NCI-H2029 treated with DMSO at 0.1 percent for 48 hours (cell line): Measurements from ENCODE around the gene MAP1LC3B.
A peak's percentile ranks its signal among the peaks of the same experiment; 100 is the strongest.
"Not testable (repeated sequence)": the region's sequence is repeated elsewhere in the genome, so short reads cannot be mapped to it uniquely, and the experiment has no call there.

Experiments used
- DNase-seq: peaks from one replicate; lab custom pipeline; 2025; lab: John Stamatoyannopoulos, UW

Gene MAP1LC3B

DNA sequence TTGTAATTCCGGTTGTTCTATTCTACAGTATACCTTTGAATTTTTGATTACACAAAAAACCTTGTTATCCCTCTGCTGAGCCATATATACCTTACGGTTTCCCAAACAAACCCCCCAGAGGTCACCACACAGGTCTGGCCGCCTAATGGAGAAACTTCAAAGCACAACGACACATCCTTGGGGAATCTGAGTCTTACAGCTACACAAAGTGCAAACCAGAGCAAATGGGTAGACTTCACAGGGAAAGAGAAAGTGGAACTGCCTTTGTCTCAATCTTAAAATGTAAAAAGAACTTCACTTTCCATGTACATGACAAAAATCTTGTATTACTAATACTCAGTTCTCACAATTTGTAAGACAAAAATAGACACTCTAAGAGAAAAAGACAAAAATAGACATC, 11.3 kb upstream of the MAP1LC3B start:
- no peak for DNase-seq

DNA sequence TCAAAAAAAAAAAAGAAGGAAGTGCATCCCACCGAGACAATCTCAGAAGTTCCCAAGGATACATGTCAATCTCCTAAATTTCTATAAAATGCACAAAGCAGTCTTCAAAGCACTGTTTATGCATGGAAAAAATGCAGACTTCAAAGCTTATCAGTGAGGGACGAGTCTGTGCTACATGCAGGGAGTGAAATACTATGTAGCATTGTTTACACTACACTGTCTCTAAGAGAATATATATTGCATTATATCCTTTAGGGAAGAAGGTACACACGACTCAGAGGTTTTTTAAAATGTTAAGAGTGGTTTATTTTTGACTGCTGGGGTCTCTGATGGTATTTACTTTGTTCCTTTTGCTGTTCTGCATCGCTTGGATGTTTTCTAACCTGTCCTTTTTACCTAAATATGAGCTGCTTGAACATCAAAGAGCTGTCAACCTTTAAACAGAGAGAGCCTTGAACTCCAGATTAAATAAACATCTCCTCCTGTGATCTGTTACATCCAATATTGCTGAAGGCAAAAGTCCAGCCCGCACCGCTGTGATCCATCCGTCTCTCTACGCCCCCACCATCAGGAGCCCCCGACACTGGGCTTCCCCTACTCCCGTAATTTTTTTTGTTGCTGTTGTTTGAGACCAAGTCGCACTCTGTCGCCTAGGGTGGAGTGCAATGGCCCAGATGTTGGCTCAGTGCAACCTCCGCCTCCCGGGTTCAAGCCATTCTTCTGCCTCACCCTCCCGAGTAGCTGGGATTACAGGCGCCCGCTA, 9.9 kb upstream of the MAP1LC3B start:
- DNase-seq, result no peak

DNA sequence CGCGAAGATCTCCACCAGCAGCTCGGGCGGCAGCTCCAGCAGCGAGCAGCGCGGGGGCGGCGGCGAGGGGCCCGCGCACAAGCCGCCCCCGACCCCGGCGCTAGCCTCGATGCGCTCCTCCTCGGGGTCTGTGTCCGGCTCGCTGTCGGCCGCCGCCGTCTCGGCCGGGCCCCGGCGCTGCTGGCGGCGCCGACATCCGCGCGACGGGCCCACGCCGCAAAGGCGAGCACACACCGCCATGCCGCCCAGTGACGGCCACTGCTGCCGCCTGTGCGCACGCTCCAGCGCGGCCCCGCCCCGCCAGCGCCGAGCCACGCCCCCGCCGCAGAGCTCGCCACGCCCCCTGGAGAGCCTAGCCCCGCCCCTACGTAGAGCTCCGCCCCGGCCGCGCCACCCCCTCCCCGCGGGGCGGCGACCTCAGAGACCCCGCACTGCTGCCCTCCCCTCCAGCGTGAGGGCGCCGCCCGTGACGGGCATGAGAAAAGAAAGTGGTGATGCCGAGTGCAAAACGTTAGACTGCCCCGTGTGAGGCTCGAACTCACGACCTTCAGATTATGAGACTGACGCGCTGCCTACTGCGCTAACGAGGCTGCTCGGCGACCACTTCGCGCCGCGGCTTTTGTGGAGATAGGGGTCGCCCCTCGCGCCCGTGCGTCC, 8.5 kb upstream of the MAP1LC3B start, which contains the start of gene FBXO31:
Gene FBXO31, minus strand, starts transcription at position 272 of the 657 bp plus-strand sequence. Its CDS starts 32 bp downstream, at position 240.
- DNase-seq, result no peak

DNA sequence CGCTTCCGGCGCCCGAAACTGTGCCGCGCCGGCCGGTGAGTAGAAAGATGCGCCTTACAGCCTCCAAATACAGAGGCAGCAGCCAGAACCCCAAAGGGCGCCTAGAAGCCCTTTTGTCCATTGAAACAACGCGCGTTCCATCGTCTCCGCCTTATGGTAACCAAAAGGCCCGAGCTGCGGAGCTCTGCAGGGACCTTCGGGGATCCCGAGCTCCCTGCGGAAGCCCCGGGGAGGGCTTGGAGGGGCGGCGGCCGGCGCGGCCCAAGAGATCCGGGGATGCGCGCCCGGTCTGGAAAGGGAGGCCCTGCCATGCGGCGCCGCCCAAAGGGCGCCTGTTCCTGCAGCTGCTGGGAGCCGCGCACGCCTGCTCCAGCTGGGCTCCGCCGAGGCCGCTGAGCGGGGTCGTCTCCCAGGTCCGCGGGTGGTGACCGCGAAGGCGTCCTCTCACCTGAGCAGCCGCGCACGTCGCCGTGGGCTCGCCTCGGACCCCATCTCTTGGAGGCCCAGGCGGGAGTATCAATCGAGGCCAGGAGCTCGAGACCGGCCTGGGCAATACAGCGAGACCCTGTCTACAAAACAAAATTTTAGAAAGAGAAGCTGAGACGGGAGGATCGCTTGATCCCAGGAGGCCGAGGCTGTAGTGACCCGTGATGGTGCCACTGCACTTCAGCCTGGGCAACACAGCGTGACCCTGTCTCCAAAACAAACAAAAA, 7.8 kb upstream of the MAP1LC3B start:
- no peak for DNase-seq

DNA sequence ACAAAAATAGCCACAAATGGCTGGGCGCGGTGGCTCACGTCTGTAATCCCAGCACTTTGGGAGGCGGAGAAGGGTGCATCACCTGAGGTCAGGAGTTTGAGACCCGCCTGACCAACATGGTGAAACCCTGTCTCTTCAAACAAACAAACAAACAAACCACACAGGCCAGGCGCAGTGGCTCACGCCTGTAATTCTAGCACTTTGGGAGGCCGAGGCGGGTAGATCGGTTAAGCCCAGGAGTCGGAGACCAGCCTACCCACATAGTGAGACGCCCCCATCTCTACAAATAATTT, 7.3 kb upstream of the MAP1LC3B start:
- not testable (repeated sequence) for DNase-seq

DNA sequence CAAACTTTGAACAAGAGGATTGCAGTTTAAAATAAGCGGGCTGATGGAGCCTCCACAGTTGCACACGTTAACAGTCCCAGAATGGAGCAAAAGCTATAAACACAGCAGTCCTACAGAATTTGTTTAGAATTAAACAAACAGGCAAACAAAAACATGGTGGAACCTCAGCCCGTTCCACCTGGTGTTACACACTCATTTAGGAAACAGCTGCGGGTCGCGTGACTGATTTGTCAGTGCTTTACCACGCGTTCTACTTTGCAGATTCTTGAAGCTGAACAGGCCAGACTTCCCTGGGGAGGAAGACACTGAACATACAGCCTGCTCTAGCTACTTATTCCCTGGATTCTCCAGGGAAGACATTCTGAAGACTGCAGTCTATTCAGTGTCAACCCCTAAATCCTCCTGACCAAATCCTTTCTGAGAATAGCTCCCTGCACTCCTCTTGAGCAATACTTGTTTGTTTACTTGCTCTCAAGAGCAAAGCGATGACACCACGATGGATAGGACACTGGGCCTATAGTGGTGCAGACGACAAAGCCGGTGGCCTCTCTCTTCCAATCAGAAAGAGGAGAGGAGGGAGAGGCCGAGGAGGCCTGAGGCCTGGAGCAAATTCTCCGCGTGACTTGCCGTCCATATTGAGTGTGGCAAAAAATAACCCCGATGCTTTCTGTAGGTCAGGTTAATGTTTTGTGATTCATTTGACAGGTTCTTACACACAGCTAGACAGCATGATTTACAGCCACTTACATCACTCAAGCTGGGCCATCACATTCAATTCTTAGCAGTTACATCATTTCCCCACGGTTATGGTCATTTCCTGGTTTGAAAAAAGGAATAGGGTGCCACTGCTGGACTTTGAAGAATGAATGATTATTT, 4.0 kb upstream of the MAP1LC3B start:
- DNase-seq, result peak; percentile 78

DNA sequence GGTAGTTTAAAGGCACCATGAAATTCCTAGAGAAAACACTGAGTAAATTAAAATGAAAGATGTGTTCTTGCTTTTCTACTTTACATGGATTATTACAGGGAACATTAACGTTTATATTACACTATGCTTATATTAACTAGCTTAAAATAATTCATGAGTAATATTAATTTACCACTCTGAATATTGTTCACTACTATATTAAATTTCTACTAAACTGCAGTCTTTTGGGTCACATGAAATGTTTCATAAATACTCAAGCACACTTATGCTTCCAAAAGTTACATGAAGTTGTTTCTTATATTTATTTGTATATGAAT, 3.4 kb upstream of the MAP1LC3B start:
- no peak for DNase-seq

DNA sequence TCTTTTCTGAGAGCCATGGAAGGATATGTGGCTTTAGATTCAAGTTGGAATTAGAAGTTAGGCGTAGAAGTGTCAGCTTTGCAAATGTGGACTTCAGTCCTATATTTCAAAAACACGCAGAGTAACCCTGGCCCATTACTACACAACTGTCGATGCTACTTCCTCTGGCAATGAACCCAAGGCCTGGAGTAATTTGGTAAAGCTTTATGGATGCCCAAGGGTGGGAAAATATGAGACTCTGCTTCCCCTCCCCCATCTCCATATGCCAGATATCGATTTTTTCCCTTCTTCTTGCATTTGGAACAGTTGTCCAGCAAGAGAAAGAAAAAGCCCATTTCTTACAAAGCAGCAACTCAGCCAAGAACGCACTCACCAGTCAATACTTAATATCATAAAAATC, 2.9 kb upstream of the MAP1LC3B start:
- no peak for DNase-seq

DNA sequence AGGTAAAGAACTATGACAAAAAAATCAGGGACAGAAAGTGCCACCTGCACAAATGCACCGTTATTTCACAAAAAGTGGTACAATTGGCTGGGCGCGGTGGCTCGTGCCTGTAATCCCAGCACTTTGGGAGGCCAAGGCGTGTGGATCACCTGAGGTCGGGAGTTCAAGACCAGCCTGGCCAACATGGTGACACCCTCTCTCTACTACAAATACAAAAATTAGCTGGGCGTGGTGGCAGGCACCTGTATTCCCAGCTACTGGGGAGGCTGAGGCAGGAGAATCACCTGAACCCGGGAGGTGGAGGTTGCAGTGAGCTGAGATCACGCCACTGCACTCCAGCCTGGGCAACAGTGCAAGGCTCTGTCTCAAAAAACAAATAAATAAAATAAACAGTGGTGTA, 2.2 kb upstream of the MAP1LC3B start:
- DNase-seq, result not testable (repeated sequence)

DNA sequence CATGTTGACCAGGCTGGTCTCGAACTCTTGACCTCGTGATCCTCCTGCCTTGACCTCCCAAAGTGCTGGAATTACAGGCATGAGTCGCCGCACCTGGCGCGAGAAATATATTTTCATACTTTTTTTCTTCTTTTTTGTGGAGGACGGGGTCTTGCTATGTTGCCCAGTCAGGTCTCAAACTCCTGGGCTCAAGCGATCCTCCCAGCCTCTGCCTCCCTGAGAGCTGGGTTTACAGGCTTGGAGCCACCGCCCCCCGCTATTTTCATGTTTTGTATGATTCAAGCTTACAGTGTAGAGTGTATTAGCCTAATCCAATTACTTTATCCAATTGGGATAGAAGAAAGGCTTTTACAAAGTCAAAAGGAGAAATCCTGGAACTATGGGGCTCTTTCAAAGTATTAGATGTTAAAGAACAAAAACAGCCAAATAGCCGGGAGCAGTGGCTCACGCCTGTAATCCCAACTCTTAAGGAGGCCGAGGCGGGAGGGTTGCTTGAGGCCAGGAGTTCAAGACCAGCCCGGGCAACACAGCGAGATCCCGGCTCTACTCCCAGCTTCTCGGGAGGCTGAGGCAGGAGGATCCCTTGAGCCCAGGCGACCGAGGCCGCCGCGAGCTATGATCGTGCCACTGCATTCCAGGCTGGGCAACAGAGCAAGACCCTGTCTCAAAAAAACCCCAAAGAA, 1.4 kb upstream of the MAP1LC3B start:
- no peak for DNase-seq

DNA sequence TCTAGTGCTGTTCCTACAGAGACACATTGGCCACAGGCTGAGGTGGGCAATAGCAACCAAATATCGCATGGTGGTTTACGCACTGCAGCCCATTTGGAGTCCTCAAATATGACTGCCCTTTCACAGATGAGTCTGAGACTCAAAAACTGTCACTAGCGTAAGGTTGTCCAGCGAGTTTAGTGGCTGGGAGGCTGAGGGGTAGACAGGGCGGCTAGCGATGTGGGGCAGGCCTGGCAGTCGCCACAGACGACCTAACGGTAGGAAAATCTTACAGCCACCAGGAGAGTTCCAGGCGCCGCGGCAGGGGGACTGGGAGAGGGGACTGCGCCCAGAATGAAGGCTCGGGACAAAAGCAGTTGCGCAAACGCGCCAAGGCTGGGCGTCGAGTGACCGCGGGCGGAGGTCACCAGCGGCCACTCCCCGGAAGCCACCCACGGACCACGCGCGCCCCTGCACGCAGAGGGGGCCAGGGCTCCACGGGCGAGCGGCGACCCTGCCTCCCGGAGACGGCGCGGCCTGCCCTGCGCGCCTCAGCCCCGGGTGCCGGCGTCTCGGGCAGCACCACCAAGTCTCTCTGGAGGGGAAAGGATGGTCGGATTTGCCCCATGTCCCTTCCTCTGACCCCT, 699 bp upstream of the MAP1LC3B start:
- no peak for DNase-seq

DNA sequence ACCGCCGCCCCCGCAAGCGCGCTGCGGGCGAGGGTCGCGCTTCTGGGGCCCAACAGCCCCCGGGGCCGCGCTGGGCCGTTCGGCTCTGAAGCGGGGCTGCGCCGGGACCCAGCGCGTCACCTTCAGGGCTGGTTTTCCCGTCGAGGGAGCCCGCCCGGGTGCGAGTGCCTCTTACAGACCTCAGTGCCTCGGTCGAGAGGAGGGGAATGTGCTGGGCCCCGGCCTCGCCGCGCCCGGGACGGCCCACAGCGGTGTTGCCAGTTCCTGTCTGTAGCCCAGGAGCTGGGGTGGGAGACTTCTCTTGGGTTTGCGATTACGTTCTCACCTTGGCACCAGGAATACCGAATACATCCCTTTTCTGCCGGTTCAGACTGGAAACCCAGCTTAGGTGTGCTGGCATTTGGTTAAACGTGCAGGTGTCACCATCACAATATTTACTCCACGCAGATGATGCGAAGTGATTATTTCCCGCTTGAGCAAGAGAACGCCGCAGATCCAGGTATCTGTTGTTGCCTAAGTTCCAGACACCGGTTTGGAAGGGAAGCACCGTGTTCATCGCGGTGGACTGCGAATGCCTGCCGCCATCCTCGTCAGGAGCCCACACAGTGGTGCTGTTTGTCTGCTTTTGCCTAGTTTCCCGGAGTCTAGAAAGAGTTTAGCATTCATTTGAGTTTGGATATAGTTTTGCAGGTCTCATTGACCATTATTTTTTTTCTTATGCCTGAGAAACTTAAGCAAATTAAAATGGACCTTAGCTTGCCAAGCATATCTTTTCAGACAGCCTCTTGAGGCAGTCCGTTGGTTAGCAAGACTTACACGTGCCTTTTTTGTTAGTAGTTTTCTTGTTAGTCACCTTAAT, 914 bp downstream of the MAP1LC3B start:
- DNase-seq, result no peak

DNA sequence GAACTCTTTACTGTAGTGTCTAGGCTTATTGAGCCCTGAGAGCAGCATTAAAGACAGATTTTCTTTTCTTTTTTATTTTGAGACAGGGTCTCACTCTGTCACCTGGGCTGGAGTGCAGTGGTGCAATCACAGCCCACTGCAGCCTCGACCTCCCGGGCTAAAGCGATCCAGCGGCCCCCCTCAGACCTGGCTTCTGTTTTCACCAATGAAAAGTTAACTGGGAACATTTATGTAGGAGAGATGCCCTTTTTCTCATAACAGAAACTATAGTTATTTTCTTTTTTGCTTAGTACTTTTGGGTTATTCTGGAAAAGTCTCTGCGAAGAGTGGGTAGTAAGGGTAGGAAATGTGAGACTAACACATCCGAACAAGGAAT, 1.5 kb downstream of the MAP1LC3B start:
- no peak for DNase-seq

DNA sequence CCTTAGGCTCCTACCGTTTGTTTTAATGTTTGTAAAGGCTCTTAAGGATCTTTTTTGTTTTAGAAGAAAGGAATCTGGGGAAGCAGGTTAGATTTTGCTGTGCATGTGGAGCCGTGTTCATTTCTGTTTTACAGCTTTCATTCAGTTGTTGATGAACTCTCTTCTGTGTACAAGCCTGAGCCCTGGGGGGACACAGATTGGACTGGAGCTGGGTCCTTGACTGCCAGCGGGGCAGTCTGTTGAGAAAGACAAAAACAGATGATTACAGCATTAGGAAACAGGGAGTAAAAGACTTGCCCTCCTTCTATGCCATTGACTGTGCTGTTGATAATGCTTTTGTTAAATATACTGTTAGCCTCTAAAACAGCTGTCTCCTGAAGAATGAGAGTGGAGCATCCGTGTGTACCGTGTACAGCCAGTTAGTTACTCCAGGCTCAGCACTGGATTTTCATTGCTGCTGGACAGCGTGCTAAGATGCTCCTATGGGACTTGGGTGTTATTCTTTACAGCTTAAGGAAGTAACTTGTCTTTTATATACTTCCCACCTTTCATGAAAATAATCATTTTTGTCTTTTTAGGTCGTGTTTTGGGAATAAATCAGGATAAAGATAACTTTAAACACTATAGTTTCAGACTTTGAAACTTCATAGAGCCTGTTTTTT, 3.2 kb downstream of the MAP1LC3B start:
- no peak for DNase-seq

DNA sequence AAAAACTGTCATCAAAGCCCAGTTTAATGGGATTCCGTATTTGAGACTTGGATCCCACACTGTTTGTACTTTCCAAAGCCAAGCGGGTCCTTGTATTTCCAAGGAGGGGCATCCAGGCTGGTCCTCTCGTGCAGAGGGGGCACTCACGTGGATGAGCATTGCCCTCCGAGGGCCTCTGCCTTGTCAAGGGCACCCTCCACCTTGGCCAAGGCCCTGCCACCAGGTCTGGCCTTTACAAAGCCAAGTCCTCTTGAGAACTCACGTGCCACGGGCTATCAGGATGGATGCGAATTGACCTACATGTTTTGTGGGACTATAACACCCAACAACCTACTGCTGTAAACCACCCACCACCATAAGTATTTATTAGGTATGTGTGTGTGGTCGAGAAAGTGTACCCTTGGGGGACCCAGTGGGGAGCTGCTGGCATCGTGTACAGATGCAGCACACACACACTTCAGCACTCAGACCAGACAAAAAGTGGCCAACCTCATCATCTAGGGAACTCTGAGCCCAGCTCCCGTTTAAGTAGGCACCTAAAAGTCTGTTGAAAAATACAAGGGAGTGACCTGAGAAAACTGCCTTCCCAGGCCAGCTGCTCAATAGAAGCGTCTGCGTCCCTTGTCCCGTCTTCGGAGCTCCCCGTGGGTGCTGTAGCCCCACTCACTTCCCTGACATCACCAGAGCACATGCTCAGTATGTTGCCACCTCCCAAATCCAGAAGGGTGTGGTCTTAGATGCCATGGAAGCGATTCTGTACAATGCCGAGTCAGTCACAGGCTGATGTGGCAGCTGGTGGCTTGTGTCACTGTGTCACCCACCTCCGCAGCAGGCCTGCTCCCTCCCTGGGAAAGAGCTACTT, 12.9 kb downstream of the MAP1LC3B start:
- no peak for DNase-seq

DNA sequence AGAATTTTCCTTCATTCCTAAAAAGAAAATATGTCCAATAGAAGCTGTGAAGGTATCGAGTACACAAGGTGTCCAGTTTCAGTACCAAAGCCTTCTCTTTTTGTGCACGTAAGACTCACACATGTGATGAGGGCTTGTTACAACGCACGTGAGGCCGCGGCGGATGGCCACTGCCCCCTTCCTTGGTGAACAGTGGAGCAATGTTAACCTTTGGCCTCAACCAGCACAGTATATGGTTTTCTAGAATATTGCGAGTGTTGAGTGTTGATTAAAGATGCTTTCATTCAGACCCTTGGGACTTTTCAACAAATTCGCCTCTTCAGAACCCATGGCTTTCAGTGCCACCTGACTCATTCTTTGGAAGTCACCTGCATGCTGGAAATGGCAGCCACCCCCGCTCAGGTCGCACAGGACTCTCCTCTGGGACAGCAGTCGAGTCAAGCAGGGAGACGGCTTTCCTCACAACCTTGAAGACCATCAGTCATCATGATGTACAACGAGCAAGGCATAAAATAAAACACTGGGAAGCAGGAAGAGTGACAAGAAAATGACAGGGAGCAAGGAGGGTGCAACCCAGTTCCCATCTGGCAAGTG, 14.5 kb downstream of the MAP1LC3B start:
- no peak for DNase-seq

DNA sequence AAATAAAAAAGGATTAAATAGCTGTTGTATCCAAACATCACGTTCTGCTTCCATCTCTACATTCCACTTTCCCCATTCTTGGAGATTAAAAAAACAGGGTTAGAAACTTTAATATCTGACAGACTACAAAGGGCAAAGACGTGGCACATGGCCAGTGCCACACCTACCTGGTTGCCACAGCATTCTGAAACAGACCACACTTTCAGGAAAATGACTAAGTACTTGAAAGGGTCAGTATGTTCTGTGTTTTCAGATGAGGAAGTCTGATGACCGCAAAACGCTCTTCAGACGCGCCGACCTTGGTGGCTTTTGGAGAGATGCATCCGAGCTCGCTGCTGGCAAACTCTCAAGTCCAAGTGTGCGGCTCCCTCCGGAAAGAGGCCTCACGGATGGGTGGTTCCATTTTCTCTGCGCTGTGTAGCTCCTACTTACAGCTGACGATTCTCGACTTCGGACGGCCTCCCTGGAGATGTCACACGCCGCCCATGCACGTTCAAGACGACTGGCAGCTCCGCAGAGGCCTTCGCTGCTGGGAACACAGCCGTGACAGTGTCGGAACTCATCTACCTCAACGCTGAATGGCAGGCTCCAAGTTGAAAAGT, 15.5 kb downstream of the MAP1LC3B start:
- no peak for DNase-seq

DNA sequence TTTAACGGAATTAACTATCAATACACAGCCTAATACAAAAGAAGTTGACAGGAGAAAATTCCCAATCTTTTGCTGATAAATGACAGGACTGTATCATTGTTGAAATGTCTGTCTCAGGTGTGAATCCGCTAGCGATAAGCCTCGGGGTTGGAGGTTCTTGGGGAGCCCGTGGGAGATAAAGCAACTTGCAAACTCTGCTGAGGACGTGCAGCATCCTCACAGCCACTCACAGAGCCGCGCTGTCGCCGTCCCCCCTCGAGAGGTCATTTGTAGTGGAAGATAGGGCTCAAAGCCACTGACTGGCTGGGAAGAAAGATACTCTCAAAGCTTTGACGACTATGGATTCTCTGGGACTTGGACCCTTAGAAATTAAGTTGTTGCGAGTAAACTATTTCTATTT, 17.0 kb downstream of the MAP1LC3B start:
- DNase-seq, result no peak
